ENCODE data around the gene ARHGEF25.
"Not testable (repeated sequence)": the region's sequence is repeated elsewhere in the genome, so short reads cannot be mapped to it uniquely, and the experiment has no call there.

The ARHGEF25 gene

DNA sequence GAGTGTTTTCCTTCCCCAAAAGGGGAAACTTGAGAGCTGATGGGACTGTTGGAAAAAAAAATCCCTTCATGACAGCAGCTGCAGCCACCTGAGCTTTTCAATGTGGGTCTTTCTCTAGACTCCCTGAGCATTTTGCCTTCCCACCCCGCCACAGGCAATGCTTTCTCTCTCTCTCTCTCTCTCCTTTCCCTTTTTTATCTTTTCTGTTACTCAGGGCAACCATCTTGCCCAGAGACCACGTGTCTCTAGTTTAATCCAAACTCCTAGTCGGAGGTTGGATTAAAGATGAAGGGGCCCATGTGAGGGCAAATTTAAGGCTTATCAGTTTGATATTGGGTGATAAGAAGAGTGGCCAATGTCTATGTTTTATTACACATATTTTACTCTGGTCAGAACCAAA lies 47.7 kb downstream of the ARHGEF25 start:
- H3K4me3 ChIP-seq (ENCODE audit: low read depth, low read length), result no peak overlapping the region
- TF ChIP-seq, protein P1, sequence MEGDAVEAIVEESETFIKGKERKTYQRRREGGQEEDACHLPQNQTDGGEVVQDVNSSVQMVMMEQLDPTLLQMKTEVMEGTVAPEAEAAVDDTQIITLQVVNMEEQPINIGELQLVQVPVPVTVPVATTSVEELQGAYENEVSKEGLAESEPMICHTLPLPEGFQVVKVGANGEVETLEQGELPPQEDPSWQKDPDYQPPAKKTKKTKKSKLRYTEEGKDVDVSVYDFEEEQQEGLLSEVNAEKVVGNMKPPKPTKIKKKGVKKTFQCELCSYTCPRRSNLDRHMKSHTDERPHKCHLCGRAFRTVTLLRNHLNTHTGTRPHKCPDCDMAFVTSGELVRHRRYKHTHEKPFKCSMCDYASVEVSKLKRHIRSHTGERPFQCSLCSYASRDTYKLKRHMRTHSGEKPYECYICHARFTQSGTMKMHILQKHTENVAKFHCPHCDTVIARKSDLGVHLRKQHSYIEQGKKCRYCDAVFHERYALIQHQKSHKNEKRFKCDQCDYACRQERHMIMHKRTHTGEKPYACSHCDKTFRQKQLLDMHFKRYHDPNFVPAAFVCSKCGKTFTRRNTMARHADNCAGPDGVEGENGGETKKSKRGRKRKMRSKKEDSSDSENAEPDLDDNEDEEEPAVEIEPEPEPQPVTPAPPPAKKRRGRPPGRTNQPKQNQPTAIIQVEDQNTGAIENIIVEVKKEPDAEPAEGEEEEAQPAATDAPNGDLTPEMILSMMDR (IDR thresholded peaks at IDR 0.05; ENCODE audit: low read depth, low read length), result no peak

DNA sequence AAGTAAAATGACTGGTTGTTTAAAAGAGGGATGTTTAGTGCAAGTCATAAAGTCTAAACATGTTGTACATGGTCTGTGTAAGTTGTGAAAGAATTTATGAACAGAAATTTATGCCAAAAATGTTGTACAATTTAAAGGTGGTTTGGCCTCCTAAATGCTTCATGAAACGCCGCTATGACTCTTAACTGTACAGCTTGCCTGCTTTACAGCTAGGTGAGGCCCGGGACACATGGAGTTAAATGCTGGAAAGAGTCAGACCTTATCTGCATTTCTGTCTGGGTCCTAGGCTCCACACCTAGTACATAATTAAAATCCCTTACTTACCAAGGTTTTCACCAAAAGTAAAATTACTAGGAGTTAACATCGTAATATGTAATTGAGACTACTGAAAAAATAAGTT lies 50.1 kb downstream of the ARHGEF25 start:
- no peak overlapping the region for H3K4me3 ChIP-seq (ENCODE audit: low read depth, low read length)
- TF ChIP-seq, protein P1 (IDR thresholded peaks at IDR 0.05; ENCODE audit: low read depth, low read length), result no peak

DNA sequence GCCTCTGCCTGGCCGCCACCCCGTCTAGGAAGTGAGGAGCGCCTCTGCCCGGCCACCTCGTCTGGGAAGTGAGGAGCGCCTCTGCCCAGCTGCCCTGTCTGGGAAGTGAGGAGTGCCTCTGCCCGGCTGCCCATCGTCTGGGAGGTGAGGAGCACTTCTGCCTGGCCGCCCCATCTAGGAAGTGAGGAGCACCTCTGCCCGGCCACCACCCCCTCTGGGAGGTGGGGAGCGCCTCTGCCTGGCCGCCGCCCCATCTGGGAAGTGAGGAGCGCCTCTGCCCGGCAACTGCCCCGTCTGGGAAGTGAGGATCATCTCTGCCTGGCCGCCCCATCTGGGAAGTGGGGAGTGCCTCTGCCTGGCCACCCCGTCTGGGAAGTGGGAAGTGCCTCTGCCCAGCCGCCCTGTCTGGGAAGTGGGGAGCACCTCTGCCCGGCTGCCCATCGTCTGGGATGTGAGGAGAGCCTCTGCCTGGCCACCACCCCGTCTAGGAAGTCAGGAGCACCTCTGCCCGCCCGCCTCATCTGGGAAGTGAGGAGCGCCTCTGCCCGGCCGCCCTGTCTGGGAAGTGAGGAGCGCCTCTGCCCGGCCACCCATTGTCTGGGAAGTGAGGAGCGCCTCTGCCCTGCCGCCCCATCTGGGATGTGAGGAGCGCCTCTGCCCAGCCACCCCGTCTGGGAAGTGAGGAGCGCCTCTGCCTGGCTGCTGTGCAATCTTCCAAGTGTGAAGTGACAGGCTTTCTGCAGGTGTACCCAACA lies 54.0 kb downstream of the ARHGEF25 start:
- not testable (repeated sequence) for H3K4me3 ChIP-seq (ENCODE audit: low read depth, low read length)
